ENCODE data around the gene TMEM72.

TMEM72 gene

GRCh38 chr10:44909910-44910309, 1.2 kb upstream of the TMEM72 start:
- no peaks in the 10 kb centered on the region for H3K36me3 ChIP-seq (ENCODE audit: insufficient read depth, insufficient read length, low read length)

GRCh38 chr10:44910602-44911001, 535 bp upstream of the TMEM72 start:
- H3K4me3 ChIP-seq (ENCODE audit: insufficient read length, low read depth) = no peak overlapping the region
- H3K4me1 ChIP-seq (ENCODE audit: insufficient read depth, insufficient read length) = peaks cover 18% of the 10 kb centered on the region
- TF ChIP-seq SUZ12 (IDR thresholded peaks at IDR 0.05; ENCODE audit: extremely low read depth, insufficient read depth, insufficient read length) (no peak), YY1 (IDR thresholded peaks at IDR 0.05; ENCODE audit: insufficient read depth, insufficient read length) (no peak), ZNF274 (IDR thresholded peaks at IDR 0.05; ENCODE audit: low read depth, low read length) (no peak)
- no peak overlapping the region for H3K9ac ChIP-seq (ENCODE audit: insufficient read length, low read depth)
- no peaks in the 10 kb centered on the region for H3K9me3 ChIP-seq (ENCODE audit: insufficient read depth, low read length)
- no peaks in the 10 kb centered on the region for H3K36me3 ChIP-seq (ENCODE audit: insufficient read depth, insufficient read length, low read length)
- H3K27me3 ChIP-seq (ENCODE audit: insufficient read depth, insufficient read length) = no peaks in the 10 kb centered on the region
- no peak for DNase-seq (ENCODE audit: low read depth, low spot score)

More at GRCh38 chr10:44909910-44910309, 1.2 kb upstream of the TMEM72 start:
- Histone ChIP-seq H3K4me3 (ENCODE audit: insufficient read length, low read depth) (no peak overlapping the region), H3K9me3 (ENCODE audit: insufficient read depth, low read length) (no peaks in the 10 kb centered on the region), H3K4me1 (ENCODE audit: insufficient read depth, insufficient read length) (peaks cover 18% of the 10 kb centered on the region), H3K27me3 (ENCODE audit: insufficient read depth, insufficient read length) (no peaks in the 10 kb centered on the region), H3K9ac (ENCODE audit: insufficient read length, low read depth) (no peak overlapping the region)
- no peak for TF ChIP-seq ZNF274 (IDR thresholded peaks at IDR 0.05; ENCODE audit: low read depth, low read length)
- TF ChIP-seq YY1 (IDR thresholded peaks at IDR 0.05; ENCODE audit: insufficient read depth, insufficient read length) = no peak
- no peak for TF ChIP-seq SUZ12 (IDR thresholded peaks at IDR 0.05; ENCODE audit: extremely low read depth, insufficient read depth, insufficient read length)
- no peak for DNase-seq (ENCODE audit: low read depth, low spot score)

- H3K9me3 ChIP-seq (ENCODE audit: insufficient read depth, low read length) = no peaks in the 10 kb centered on the region
- no peak for DNase-seq (ENCODE audit: low read depth, low spot score)
- peaks cover 18% of the 10 kb centered on the region for H3K4me1 ChIP-seq (ENCODE audit: insufficient read depth, insufficient read length)
- H3K27me3 ChIP-seq (ENCODE audit: insufficient read depth, insufficient read length) = no peaks in the 10 kb centered on the region
- no peaks in the 10 kb centered on the region for H3K36me3 ChIP-seq (ENCODE audit: insufficient read depth, insufficient read length, low read length)
- no peak overlapping the region for H3K9ac ChIP-seq (ENCODE audit: insufficient read length, low read depth)
- H3K4me3 ChIP-seq (ENCODE audit: insufficient read length, low read depth) = no peak overlapping the region
- no peak for TF ChIP-seq ZNF274 (IDR thresholded peaks at IDR 0.05; ENCODE audit: low read depth, low read length)
Measured at GRCh38 chr10:44911951-44912350, 814 bp downstream of the TMEM72 start.

GRCh38 chr10:44913350-44914081, 2.4 kb downstream of the TMEM72 start:
- Histone ChIP-seq H3K9ac (ENCODE audit: insufficient read length, low read depth) (no peak overlapping the region), H3K27me3 (ENCODE audit: insufficient read depth, insufficient read length) (no peaks in the 10 kb centered on the region), H3K4me1 (ENCODE audit: insufficient read depth, insufficient read length) (peaks cover 18% of the 10 kb centered on the region), H3K4me3 (ENCODE audit: insufficient read length, low read depth) (no peak overlapping the region), H3K36me3 (ENCODE audit: insufficient read depth, insufficient read length, low read length) (no peaks in the 10 kb centered on the region), H3K9me3 (ENCODE audit: insufficient read depth, low read length) (0 out of 2 replicates have a peak, but pooled peaks cover 10% of the 10 kb centered on the region)
- DNase-seq (ENCODE audit: low read depth, low spot score) = no peak
- TF ChIP-seq SUZ12 (IDR thresholded peaks at IDR 0.05; ENCODE audit: extremely low read depth, insufficient read depth, insufficient read length) (no peak), ZNF274 (IDR thresholded peaks at IDR 0.05; ENCODE audit: low read depth, low read length) (no peak), YY1 (IDR thresholded peaks at IDR 0.05; ENCODE audit: insufficient read depth, insufficient read length) (no peak)

- Histone ChIP-seq H3K9ac (ENCODE audit: insufficient read length, low read depth) (no peak overlapping the region), H3K36me3 (ENCODE audit: insufficient read depth, insufficient read length, low read length) (no peaks in the 10 kb centered on the region), H3K4me1 (ENCODE audit: insufficient read depth, insufficient read length) (peaks cover 13% of the 10 kb centered on the region), H3K4me3 (ENCODE audit: insufficient read length, low read depth) (no peak overlapping the region), H3K9me3 (ENCODE audit: insufficient read depth, low read length) (0 out of 2 replicates have a peak, but pooled peaks cover 10% of the 10 kb centered on the region), H3K27me3 (ENCODE audit: insufficient read depth, insufficient read length) (no peaks in the 10 kb centered on the region)
- TF ChIP-seq ZNF274 (IDR thresholded peaks at IDR 0.05; ENCODE audit: low read depth, low read length) (no peak), YY1 (IDR thresholded peaks at IDR 0.05; ENCODE audit: insufficient read depth, insufficient read length) (no peak), SUZ12 (IDR thresholded peaks at IDR 0.05; ENCODE audit: extremely low read depth, insufficient read depth, insufficient read length) (no peak)
- DNase-seq (ENCODE audit: low read depth, low spot score) = no peak
Measured at GRCh38 chr10:44914891-44915290, 3.8 kb downstream of the TMEM72 start.

- Histone ChIP-seq H3K9me3 (ENCODE audit: insufficient read depth, low read length) (0 out of 2 replicates have a peak, but pooled peaks cover 10% of the 10 kb centered on the region), H3K4me1 (ENCODE audit: insufficient read depth, insufficient read length) (peaks cover 11% of the 10 kb centered on the region), H3K4me3 (ENCODE audit: insufficient read length, low read depth) (no peak overlapping the region), H3K36me3 (ENCODE audit: insufficient read depth, insufficient read length, low read length) (no peaks in the 10 kb centered on the region), H3K27me3 (ENCODE audit: insufficient read depth, insufficient read length) (no peaks in the 10 kb centered on the region), H3K9ac (ENCODE audit: insufficient read length, low read depth) (no peak overlapping the region)
- no peak for DNase-seq (ENCODE audit: low read depth, low spot score)
- TF ChIP-seq ZNF274 (IDR thresholded peaks at IDR 0.05; ENCODE audit: low read depth, low read length) = no peak
- no peak for TF ChIP-seq YY1 (IDR thresholded peaks at IDR 0.05; ENCODE audit: insufficient read depth, insufficient read length)
- no peak for TF ChIP-seq SUZ12 (IDR thresholded peaks at IDR 0.05; ENCODE audit: extremely low read depth, insufficient read depth, insufficient read length)
Measured at GRCh38 chr10:44916429-44916828, 5.3 kb downstream of the TMEM72 start.

- Histone ChIP-seq H3K36me3 (ENCODE audit: insufficient read depth, insufficient read length, low read length) (no peaks in the 10 kb centered on the region), H3K27me3 (ENCODE audit: insufficient read depth, insufficient read length) (no peaks in the 10 kb centered on the region), H3K9ac (ENCODE audit: insufficient read length, low read depth) (no peak overlapping the region), H3K4me3 (ENCODE audit: insufficient read length, low read depth) (no peak overlapping the region), H3K9me3 (ENCODE audit: insufficient read depth, low read length) (0 out of 2 replicates have a peak, but pooled peaks cover 10% of the 10 kb centered on the region), H3K4me1 (ENCODE audit: insufficient read depth, insufficient read length) (peaks cover 10% of the 10 kb centered on the region)
- DNase-seq (ENCODE audit: low read depth, low spot score) = no peak
- TF ChIP-seq ZNF274 (IDR thresholded peaks at IDR 0.05; ENCODE audit: low read depth, low read length) (no peak), YY1 (IDR thresholded peaks at IDR 0.05; ENCODE audit: insufficient read depth, insufficient read length) (no peak), SUZ12 (IDR thresholded peaks at IDR 0.05; ENCODE audit: extremely low read depth, insufficient read depth, insufficient read length) (no peak)
Measured at GRCh38 chr10:44917848-44918247, 6.7 kb downstream of the TMEM72 start.
